M059J (cell line): ENCODE results near the gene DONSON. TPM values are rescaled to one million over a fixed set of nuclear protein-coding genes. Genes with fewer than 3 reads are reported as not detected.

Experiments
- DNase-seq: peaks from one replicate; pipeline ENCODE4 v3.0.0-alpha.2; 2012; ENCODE audit warnings: low read depth
- total RNA-seq: library from RNA; depleted of rRNA; stranded (reverse); fragments of >200 nt; shearing (Covaris generic); gene quantifications from 2 replicates; pipeline ENCODE4 v1.2.3, GENCODE V29; 2014; rRNA removed

DONSON gene
- total RNA-seq, 1 experiment from 2014 or later = 106 TPM

DNA sequence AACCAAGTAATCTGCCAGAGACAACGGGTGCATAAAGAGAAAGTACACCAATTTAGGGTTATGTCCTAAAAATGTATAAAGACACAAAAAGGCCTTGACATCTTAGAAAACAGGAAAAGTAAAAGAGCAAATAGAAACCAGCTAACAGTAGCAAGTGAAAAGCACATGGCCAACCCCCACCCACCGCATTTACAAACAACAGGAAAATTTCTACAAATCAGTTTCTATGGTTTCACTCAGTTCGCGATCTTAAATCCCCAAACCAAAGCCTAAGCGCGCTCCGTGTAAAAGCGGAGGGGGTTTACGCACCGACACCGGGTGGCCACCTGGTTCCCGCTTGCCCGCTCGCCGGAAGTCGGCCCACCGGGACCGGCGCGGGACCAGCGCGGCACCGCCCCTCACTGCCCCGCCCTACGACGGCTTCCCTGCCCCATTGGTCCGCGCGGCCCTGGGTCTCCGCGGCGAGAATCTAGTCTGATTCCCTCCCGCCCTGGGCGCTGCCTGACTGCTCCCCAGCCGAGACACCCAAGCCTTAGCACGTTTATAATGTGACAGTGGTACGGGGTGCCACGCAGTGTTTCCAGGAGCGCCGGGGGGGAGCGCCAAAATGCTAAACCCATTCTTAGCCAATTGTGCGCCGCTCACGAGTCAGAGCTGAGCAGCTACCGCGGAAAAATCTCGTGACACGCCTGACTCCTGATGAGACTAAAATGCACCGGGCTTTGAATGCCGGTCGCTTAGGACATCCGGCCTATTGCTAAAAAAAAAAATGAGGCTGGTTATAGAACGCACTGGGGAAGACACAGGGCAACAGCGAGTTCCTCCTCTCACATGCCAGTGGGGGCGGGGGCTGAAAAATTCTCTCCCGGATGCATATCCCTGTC is 46.5 kb downstream of the DONSON start, which contains the start of gene GART:
TSS of gene GART (minus strand) at position 362 of the 884 bp plus-strand sequence. CDS start 2,802 bp downstream, outside the sequence.
- DNase-seq = peak; percentile 86

DNA sequence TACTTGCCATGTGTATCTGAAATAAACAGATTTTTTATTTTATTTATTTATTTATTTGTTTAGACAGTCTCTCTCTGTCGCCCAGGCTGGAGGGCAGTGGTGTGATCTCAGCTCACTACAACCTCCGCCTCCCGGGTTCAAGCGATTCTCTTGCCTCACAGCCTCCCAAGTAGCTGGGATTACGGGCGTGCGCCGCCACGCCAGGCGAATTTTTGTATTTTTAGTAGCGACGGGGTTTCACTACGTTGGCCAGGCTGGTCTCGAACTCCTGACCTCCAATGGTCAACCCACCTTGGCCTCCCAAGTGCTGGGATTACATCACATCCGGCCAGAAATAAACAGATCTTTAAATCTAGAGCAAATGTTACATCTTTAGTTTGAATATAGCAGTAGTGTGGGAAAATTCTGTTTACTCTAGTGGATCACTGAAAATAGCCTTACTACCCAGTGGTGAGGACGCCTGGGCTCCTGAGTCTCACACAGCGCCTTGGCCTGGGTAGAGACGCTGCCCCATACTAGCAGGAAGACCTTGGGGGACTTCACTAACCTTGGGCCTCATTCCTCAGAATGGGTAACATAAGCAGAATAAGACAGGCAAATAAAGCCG is 47.3 kb downstream of the DONSON start:
- DNase-seq = peak; percentile 21

DNA sequence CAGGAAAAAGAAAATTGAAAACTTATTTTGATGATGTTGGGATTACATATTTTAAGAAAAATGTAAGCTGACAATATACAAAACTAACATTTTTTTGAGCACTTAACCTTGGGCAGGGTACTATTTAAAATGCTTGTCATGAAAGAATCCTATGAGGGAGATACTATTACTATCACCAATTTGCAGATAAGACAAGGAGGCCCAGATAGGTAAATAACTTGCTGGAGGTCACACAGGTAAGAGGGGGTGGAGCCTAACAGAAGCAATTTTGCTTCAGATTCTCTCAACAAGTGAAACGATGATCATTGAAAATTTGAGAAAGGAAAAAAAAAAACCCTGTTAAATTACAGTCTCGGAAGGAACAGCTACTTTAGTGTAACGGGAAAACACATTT is 47.8 kb downstream of the DONSON start:
- DNase-seq = no peak

DNA sequence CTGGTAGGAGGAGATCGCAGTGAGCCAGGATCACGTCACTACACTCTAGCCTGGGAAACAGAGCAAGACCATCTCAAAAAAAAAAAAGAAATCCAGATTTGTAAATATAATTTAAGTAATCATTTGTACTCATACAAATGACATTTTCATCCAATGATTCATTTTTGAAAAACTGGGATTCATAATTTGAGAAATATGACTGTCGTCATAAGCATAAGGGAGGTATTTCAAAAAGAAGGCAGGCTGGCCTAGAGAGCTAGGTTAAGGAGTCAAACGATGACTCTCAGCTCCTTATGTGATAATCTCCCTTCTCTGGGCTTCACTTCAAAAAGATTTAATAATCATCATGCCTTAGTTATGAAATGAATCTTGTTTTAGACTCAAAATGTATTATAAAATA is 48.9 kb downstream of the DONSON start:
- no peak for DNase-seq

DNA sequence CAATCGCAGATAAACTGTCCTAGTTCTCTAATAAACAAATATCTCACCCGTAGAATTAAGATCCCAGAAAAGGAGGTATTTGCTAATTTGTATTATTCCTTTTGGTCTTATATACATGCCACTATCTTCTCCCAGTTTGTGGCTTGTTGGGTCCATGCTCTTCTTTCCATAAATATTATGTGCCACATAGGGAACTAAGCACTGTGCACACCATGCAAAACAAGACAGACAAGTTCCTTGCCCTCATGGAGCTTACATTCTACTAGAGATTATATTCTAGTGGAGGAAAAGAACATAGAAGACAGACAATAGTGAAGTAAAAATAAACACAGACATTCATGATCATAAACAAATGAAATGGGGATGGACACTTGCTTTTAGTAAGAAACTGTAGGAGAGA is 51.3 kb downstream of the DONSON start:
- DNase-seq = no peak

DNA sequence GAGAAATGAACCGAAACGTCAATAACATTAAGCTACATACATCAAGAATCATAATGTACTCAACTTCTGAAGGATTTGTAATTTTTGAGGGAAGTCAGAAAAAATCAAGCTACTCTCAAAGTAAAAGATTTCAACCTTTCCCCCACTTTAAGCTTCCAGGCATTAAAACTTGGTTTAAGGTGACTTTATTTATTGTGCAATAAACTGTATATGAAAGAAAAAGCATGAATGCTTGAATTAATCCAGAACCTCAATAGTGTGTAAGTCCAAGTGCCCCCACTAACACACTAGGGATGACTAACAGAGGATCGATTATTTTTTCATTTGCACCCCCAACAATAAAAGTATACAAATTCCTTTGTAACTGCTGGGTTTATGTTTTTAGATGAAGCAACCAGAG is 57.5 kb downstream of the DONSON start:
- no peak for DNase-seq

Other genes with a start within 250 kb of the DONSON start
- 75.2 and 80.1 TPM in 2 replicates for gene IFNGR2, start 185.3 kb downstream of the DONSON start, total RNA-seq
- gene TMEM50B, start 108.7 kb downstream of the DONSON start, total RNA-seq = 57.2 and 58.6 TPM in 2 replicates
- gene DNAJC28, start 97.0 kb downstream of the DONSON start, total RNA-seq = 1.9 TPM in 2 replicates
- gene GART, start 46.6 kb downstream of the DONSON start, total RNA-seq = 89.8 and 114 TPM in 2 replicates
- 251 and 714 TPM in 2 replicates for gene SON, start 45.6 kb downstream of the DONSON start, total RNA-seq
- gene CRYZL1, start 53.1 kb upstream of the DONSON start, total RNA-seq = 9.0 and 23.8 TPM in 2 replicates
- 25.2 and 29.8 TPM in 2 replicates for gene ITSN1, start 53.8 kb upstream of the DONSON start, total RNA-seq